AG09319 (cell line): ENCODE measurements around the gene COL5A2.

ENCODE experiments used
- DNase-seq: peaks from one replicate; pipeline ENCODE4 v3.0.0-alpha.2; 2010; ENCODE audit warnings: low read depth; ENCODE audit errors: extremely low read depth
- CTCF ChIP-seq: IDR thresholded peaks from 2 replicates; pipeline ENCODE4 v1.5.1; 2011; ENCODE audit warnings: low read depth, mild to moderate bottlenecking, inconsistent platforms, low read length, moderate library complexity

COL5A2 gene

GRCh38 chr2:189138800-189139199, 40.8 kb downstream of the COL5A2 start:
- TF ChIP-seq CTCF, result no peak
- no peak for DNase-seq

GRCh38 chr2:189137519-189137918, 42.0 kb downstream of the COL5A2 start:
- no peak for DNase-seq
- TF ChIP-seq CTCF, result no peak

- DNase-seq, result no peak
- TF ChIP-seq CTCF, result no peak
These were observed 45.1 kb downstream of the COL5A2 start for GRCh38 chr2:189134485-189134884.

DNA sequence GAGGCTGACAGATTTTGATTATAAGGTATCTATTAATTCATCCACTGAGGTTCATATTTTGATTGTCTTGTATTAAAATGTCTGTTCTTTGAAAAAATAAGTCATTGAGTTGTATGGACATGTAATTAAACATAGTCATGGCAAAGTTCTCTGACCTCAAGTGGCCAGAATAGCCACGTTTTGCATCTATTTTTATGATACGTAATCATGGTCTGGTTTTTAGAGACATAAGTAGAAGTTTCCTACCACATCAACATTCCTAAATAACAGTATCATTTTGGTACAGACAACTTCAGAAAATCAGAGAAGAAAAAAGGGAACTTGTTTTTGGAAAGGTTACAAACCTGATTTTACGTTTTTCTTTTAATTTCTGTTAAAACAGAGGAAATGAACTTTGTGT, 47.6 kb downstream of the COL5A2 start:
- TF ChIP-seq CTCF, result no peak
- DNase-seq, result no peak

DNA sequence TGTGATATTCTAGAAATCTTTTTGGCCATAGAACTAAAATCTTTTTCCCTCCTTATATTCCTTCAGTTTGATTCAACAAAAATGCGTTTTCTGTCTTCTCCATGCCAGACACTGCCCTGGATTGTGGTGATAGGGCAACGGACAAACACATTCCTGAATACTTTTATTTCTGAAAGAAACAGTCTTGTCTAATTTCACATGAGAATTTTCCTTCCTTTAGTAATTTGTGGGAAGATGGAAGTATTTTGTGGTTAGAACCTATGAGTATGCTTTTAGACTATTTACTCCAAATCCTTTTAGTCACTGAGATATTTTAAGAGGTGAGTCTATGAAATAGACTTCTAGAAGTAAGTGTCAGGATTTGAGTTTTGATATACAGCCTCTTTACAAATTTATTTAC, 49.6 kb downstream of the COL5A2 start:
- no peak for TF ChIP-seq CTCF
- peak; percentile 61 for DNase-seq

DNA sequence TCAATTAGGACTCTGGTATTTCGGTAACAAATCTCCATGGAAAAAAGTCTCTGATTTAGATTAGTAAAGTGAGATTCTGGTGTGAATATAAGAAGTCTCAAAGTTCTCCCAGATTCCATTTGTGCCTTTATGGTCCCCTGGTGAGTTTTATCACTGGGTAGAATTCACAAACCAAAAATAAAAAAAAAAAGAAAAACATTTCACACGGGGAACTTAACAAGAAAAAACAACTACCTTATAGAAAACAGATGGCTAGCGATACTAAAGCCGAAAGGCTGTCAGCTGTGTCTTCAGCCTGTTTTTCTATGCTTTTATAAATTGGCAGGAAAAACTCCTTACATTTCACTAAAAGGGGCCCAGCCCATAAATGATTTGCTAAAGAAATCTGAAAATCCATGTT, 50.6 kb downstream of the COL5A2 start:
- DNase-seq, result no peak

DNA sequence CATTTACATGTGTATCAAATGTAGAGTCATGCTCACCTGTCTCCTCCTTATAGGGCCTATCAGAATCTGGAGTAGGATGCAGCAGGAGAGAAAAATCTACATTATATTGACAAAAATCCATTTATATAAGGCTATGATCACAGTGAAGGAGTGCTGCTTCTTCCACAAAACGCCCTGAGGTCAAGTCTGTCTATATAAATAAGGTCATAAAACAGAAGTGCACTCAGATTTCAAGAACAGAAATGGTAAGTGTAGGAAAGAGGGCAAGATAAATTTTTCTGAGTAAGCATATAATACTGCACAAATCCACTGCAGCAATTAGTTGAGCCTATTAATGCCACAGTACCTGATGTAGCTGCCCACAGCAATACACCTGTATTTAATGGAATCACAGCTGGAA, 51.8 kb downstream of the COL5A2 start:
- DNase-seq, result no peak
- no peak for TF ChIP-seq CTCF

More for the DNA sequence above, 50.6 kb downstream of the COL5A2 start:
- no peak for TF ChIP-seq CTCF
